Breast epithelium (tissue), 4 donors: Measurements from ENCODE around the gene ZGPAT. TPM values are rescaled to one million over a fixed set of nuclear protein-coding genes. Genes with fewer than 3 reads are reported as not detected.
"Not testable (repeated sequence)": the region's sequence is repeated elsewhere in the genome, so short reads cannot be mapped to it uniquely, and the experiment has no call there.

Experiments used
- DNase-seq, 2 donors: peaks; one replicate each; pipeline ENCODE4 v3.0.0-alpha.2; 2019; ENCODE audit warnings: low spot score in 2 of 2
- H3K27ac ChIP-seq, 2 donors: fragments of 200-600 bp; sonication (generic) in 1 of 2; one replicate each; pipeline ENCODE4 v1.5.1; 2016 to 2019; ENCODE audit warnings: mild to moderate bottlenecking in 1 of 2
- H3K27me3 ChIP-seq, 2 donors: fragments of 200-600 bp; sonication (generic) in 1 of 2; one replicate each; pipeline versions ENCODE4 v1.5.1 to v1.6.0; 2017 to 2019; ENCODE audit warnings: control low read depth in 1 of 2, mild to moderate bottlenecking in 1 of 2
- H3K36me3 ChIP-seq: fragments of 200-600 bp; one replicate; pipeline ENCODE4 v1.5.1; 2019
- H3K4me1 ChIP-seq, 2 donors: fragments of 200-600 bp; sonication (generic); one replicate each; pipeline ENCODE4 v1.5.1; 2016 to 2019; ENCODE audit warnings: control low read depth in 1 of 2
- H3K4me3 ChIP-seq, 3 donors: fragments of 200-600 bp; sonication (generic); 1 replicate in 2 of 3; 2 replicates in 1 of 3; pipeline ENCODE4 v1.5.1; 2016 to 2019; ENCODE audit warnings: mild to moderate bottlenecking in 3 of 3, moderate library complexity in 2 of 3
- H3K9me3 ChIP-seq, 2 donors: fragments of 200-600 bp; sonication (generic) in 1 of 2; one replicate each; pipeline ENCODE4 v1.5.1; 2016 to 2019; ENCODE audit warnings: control low read depth in 1 of 2
- POLR2A ChIP-seq: fragments of 450-650 bp; IDR thresholded peaks from one replicate; pipeline ENCODE4 v1.6.1; 2016; ENCODE audit warnings: antibody characterized with exemption, mild to moderate bottlenecking, moderate library complexity
- POLR2AphosphoS5 ChIP-seq, 3 donors: sonication (generic); formaldehyde crosslinking; IDR thresholded peaks; one replicate each; pipeline ENCODE4 v1.6.1; 2017; ENCODE audit warnings: antibody characterized with exemption in 3 of 3
- intact Hi-C: fragments of 100-400 bp; cut with DNase I; formaldehyde crosslinking; loops from one replicate; pipeline ENCODE4 v1.15.1; 2023; ENCODE audit warnings: low total_unique reads
- total RNA-seq, 3 donors: library from RNA; depleted of rRNA; stranded (reverse); fragments of >200 nt; gene quantifications; one replicate each; pipeline ENCODE4 v1.1.0, GENCODE V29; 2016
- TF ChIP-seq, protein P1 (sequence below), 3 donors: fragments of 450-650 bp; IDR thresholded peaks; one replicate each; pipeline ENCODE4 v1.5.1; 2016 to 2017; ENCODE audit warnings: antibody characterized with exemption in 3 of 3, mild to moderate bottlenecking in 3 of 3, moderate library complexity in 3 of 3

The ZGPAT gene
- total RNA-seq, 3 donors from 2014 or later = 17.6 to 26.9 (median 24.9) TPM

DNA sequence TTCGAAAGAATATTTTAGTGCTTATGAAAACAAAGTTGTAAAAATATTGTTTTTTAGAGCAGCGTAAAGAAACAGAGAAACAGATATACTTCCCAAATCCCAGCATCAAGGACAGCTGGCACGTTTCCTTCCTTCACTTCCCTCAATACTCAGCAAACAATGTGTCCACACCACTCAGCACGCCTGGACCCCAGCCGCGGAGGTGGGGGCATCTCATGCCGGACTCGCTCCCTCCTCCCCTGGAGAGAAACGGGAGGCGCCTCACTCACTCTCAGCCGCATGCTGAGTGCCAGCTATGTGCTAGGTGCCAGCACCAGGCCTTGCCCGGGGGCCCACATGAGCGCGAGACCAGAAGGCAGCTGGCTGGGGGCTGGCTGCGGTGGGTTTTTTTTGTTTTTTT is 66.5 kb downstream of the ZGPAT start:
- TF ChIP-seq POLR2A = no peak
- TF ChIP-seq POLR2AphosphoS5 (IDR thresholded peaks at IDR 0.05) = no peak
- TF ChIP-seq, protein P1, sequence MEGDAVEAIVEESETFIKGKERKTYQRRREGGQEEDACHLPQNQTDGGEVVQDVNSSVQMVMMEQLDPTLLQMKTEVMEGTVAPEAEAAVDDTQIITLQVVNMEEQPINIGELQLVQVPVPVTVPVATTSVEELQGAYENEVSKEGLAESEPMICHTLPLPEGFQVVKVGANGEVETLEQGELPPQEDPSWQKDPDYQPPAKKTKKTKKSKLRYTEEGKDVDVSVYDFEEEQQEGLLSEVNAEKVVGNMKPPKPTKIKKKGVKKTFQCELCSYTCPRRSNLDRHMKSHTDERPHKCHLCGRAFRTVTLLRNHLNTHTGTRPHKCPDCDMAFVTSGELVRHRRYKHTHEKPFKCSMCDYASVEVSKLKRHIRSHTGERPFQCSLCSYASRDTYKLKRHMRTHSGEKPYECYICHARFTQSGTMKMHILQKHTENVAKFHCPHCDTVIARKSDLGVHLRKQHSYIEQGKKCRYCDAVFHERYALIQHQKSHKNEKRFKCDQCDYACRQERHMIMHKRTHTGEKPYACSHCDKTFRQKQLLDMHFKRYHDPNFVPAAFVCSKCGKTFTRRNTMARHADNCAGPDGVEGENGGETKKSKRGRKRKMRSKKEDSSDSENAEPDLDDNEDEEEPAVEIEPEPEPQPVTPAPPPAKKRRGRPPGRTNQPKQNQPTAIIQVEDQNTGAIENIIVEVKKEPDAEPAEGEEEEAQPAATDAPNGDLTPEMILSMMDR (IDR thresholded peaks at IDR 0.05) = no peak
- no peak overlapping the region for H3K27ac ChIP-seq
- intact Hi-C loops = no loop called here
- no peak for DNase-seq
- no peaks in the 10 kb centered on the region for H3K9me3 ChIP-seq
- H3K4me1 ChIP-seq = no peaks in the 10 kb centered on the region
- no peaks in the 10 kb centered on the region for H3K27me3 ChIP-seq
- no peaks in the 10 kb centered on the region for H3K36me3 ChIP-seq
- no peak overlapping the region for H3K4me3 ChIP-seq

DNA sequence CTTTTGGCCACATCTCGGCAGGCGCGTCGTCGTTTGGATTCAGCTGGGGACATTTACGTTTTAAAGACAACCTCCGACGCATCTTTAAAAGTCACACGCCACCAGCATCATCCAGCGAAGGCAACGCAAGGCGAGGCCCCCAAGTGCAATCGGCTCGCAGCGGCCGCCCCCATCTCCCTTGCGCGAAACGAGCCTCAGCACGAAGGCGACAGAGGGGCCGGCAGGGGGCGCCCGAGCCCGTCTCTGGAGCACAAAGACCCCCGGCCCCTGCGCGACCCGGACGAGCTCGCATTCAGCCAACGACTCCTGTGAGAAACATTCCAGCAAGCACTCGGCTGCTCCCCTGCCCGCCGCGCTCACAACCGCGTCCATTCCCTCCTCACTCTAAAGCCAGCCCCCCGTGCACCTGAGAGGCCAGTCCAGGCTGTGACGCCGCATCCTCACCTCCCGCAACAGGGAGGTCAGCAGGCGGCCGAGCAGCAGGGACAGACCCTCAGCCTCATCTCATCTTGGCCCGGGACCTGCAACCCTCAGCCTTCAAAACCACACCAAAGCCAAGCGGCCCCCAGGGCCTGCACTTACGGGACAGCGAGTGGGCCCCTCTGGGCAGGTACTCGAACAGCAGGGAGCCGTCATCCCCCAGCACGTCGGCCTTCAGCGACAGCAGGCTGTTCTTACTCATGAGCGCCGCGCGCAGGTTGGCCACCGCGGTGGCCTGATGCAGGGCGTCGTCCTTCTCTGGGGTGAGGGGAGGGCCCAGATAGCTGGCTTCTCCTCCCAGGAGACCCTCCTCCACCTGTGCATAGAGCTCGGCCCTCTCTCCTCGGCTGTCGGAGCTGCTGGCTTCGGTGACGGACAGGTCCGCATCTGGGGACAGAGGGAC is 67.5 kb downstream of the ZGPAT start:
- intact Hi-C loops = no loop called here
- H3K9me3 ChIP-seq = no peaks in the 10 kb centered on the region
- no peaks in the 10 kb centered on the region for H3K27me3 ChIP-seq
- DNase-seq = no peak
- TF ChIP-seq POLR2AphosphoS5 (IDR thresholded peaks at IDR 0.05) = no peak
- TF ChIP-seq, protein P1 (IDR thresholded peaks at IDR 0.05) = peak; percentile 27 to 58 (median 47)
- H3K27ac ChIP-seq = peak overlapping the region in 1 of 2 donors; percentile 14
- peak overlapping the region; percentile 10 to 57 (median 13) for H3K4me3 ChIP-seq
- H3K4me1 ChIP-seq = no peaks in the 10 kb centered on the region
- H3K36me3 ChIP-seq = no peaks in the 10 kb centered on the region

DNA sequence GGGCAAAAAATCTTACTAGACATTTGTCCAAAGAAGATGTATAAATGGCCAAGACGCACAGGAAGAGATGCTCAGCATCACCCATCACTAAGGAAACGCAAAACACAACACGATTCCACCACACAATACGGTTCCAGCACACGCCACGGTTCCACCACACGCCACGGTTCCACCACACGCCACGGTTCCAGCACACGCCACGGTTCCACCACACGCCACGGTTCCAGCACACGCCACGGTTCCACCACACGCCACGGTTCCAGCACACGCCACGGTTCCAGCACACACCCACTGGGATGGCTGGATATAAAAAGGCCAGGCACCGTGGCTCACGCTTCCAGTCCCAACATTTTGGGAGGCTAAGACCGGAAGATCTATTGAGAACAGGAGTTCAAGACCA is 69.0 kb downstream of the ZGPAT start:
- H3K9me3 ChIP-seq, H3K36me3 ChIP-seq, H3K4me1 ChIP-seq, DNase-seq, H3K27ac ChIP-seq, H3K4me3 ChIP-seq, H3K27me3 ChIP-seq, intact Hi-C loops: not testable (repeated sequence)

DNA sequence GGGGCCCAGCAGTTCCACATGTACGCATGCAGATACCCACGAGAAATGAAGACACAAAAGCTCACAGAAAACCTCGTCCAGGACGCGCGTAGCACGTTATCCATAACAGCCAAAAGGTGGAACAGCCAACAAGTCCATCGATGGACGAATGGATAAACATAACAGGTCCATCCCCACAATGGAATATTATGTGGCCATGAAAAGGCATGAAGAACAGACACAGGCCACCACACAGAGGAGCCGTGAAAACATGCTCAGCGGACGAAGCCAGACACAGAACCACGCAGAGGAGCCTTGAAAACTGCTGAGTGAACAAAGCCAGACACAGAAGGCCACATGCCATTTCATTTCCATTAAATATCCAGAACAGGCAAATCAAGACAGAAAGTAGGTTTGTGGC is 69.8 kb downstream of the ZGPAT start:
- Histone ChIP-seq H3K9me3 (no peaks in the 10 kb centered on the region), H3K36me3 (no peaks in the 10 kb centered on the region), H3K27ac (no peak overlapping the region), H3K4me1 (no peaks in the 10 kb centered on the region), H3K27me3 (no peaks in the 10 kb centered on the region), H3K4me3 (no peak overlapping the region)
- no peak for DNase-seq
- no peak for TF ChIP-seq POLR2AphosphoS5 (IDR thresholded peaks at IDR 0.05)
- TF ChIP-seq, protein P1 (IDR thresholded peaks at IDR 0.05) = no peak
- TF ChIP-seq POLR2A = no peak
- intact Hi-C loops = no loop called here

DNA sequence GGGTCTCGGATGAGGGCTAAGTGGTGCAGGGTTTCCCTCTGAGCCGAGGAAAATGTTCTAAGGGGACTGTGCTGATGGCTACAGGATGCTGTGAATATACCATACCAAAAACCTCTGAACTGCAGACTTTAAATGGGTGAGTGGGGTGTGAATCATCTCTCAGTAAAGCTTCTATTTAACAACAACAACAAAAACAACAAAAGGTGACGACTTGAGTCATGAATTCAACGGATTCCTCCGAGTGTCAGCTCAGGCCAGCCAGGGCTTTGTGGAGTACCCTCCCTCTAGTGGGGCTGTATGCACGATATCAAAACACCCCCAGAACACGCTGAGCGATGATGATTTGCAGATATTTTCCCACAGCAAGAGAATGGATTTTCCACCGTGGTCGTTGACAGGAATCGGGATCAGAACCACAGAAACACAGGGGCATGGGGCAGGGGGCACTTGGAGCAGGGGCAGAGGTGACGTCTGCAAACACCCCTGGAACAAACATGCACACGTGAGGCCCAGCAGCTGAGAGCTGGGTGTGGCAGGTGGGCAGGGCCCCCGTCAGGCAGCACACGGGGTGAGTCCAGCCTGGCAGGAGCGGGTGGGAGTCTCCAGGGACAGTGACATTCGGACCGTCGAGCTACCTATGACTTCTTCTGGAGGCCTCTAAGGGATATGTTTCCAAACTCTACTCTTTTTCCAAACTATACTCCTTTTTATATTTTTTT is 70.4 kb downstream of the ZGPAT start:
- Histone ChIP-seq H3K4me1 (no peaks in the 10 kb centered on the region), H3K27me3 (no peaks in the 10 kb centered on the region), H3K4me3 (no peak overlapping the region), H3K36me3 (no peaks in the 10 kb centered on the region), H3K9me3 (no peaks in the 10 kb centered on the region), H3K27ac (no peak overlapping the region)
- DNase-seq = no peak
- TF ChIP-seq POLR2AphosphoS5 (IDR thresholded peaks at IDR 0.05) (no peak), POLR2A (no peak)
- TF ChIP-seq, protein P1 (IDR thresholded peaks at IDR 0.05) = no peak
- intact Hi-C loops = no loop called here
